ENCODE measurements around the gene RUSC1. TPM values are rescaled to one million over a fixed set of nuclear protein-coding genes. Genes with fewer than 3 reads are reported as not detected.

RUSC1 gene
- total RNA-seq, 3 donors from 2014 or later: 58.9 to 79.4 (median 60.6) TPM

GRCh38 chr1:155293086-155293749 lies 27.5 kb upstream of the RUSC1 start:
- H3K4me1 ChIP-seq (ENCODE audit: low read depth): peaks cover 6% of the 10 kb centered on the region
- no peak for TF ChIP-seq CTCF (IDR thresholded peaks at IDR 0.05)
- no peak overlapping the region for H3K4me3 ChIP-seq
- no peaks in the 10 kb centered on the region for H3K9me3 ChIP-seq
- H3K36me3 ChIP-seq (ENCODE audit: low read depth): no peaks in the 10 kb centered on the region
- DNase-seq (no peak), ATAC-seq (no peak)
- intact Hi-C loops (cut with DNase I, micrococcal nuclease): no loop called here

GRCh38 chr1:155294520-155295182 lies 26.0 kb upstream of the RUSC1 start:
- no peak for DNase-seq
- H3K4me1 ChIP-seq (ENCODE audit: low read depth): peaks cover 6% of the 10 kb centered on the region
- no peaks in the 10 kb centered on the region for H3K9me3 ChIP-seq
- no peaks in the 10 kb centered on the region for H3K36me3 ChIP-seq (ENCODE audit: low read depth)
- intact Hi-C loops (cut with DNase I, micrococcal nuclease): no loop called here
- ATAC-seq: peak; percentile 7
- H3K4me3 ChIP-seq: no peak overlapping the region
- TF ChIP-seq CTCF (IDR thresholded peaks at IDR 0.05): no peak

- no peak overlapping the region for H3K4me3 ChIP-seq
Measured at GRCh38 chr1:155295183-155295941, 25.3 kb upstream of the RUSC1 start.

GRCh38 chr1:155295942-155296267 lies 24.8 kb upstream of the RUSC1 start:
- TF ChIP-seq CTCF (IDR thresholded peaks at IDR 0.05): no peak
- H3K9me3 ChIP-seq: no peaks in the 10 kb centered on the region
- intact Hi-C loops (cut with DNase I, micrococcal nuclease): no loop called here
- no peaks in the 10 kb centered on the region for H3K36me3 ChIP-seq (ENCODE audit: low read depth)
- H3K4me1 ChIP-seq (ENCODE audit: low read depth): peaks cover 9% of the 10 kb centered on the region
- H3K4me3 ChIP-seq: no peak overlapping the region
- DNase-seq (no peak), ATAC-seq (no peak)

More at GRCh38 chr1:155295183-155295941, 25.3 kb upstream of the RUSC1 start:
- DNase-seq: no peak
- TF ChIP-seq CTCF (IDR thresholded peaks at IDR 0.05): no peak
- no peaks in the 10 kb centered on the region for H3K9me3 ChIP-seq
- no peaks in the 10 kb centered on the region for H3K36me3 ChIP-seq (ENCODE audit: low read depth)
- intact Hi-C loops (cut with DNase I, micrococcal nuclease): no loop called here
- ATAC-seq: peak; percentile 61
- H3K4me1 ChIP-seq (ENCODE audit: low read depth): peaks cover 6% of the 10 kb centered on the region

GRCh38 chr1:155296661-155297060 lies 24.0 kb upstream of the RUSC1 start:
- TF ChIP-seq CTCF (IDR thresholded peaks at IDR 0.05): no peak
- intact Hi-C loops (cut with DNase I, micrococcal nuclease): no loop called here
- H3K4me3 ChIP-seq: no peak overlapping the region
- no peak for DNase-seq
- H3K36me3 ChIP-seq (ENCODE audit: low read depth): no peaks in the 10 kb centered on the region
- no peaks in the 10 kb centered on the region for H3K9me3 ChIP-seq
- H3K4me1 ChIP-seq (ENCODE audit: low read depth): peaks cover 9% of the 10 kb centered on the region
- no peak for ATAC-seq

Data from mucosa of descending colon (tissue), 3 donors.